ENCODE results near the gene CPEB1.

GRCh38 chr15:82575335-82575734 lies 71.8 kb downstream of the CPEB1 start:
- TF ChIP-seq ZEB2 (tag by site-specific recombination; IDR thresholded peaks at IDR 0.05) (no peak), ZNF211 (tag by site-specific recombination; IDR thresholded peaks at IDR 0.05; ENCODE audit: low read depth) (no peak), ZNF747 (tag by site-specific recombination; IDR thresholded peaks at IDR 0.05) (no peak), ZNF843 (tag by site-specific recombination; IDR thresholded peaks at IDR 0.05) (no peak), ZNF521 (tag by site-specific recombination; IDR thresholded peaks at IDR 0.05) (no peak), ZNF501 (tag by site-specific recombination; IDR thresholded peaks at IDR 0.05) (no peak), ZNF292 (tag by site-specific recombination; IDR thresholded peaks at IDR 0.05; ENCODE audit: borderline replicate concordance, low read depth) (no peak), KLF1 (tag by site-specific recombination; IDR thresholded peaks at IDR 0.05) (no peak)

Measured in HEK293 (cell line).